Activated CD4-positive, alpha-beta T cell treated with anti-CD3 and anti-CD28 coated beads, Interleukin-2, amount 50 U/mL, for 48 hours (primary cell): ENCODE measurements around the gene COL7A1.

Source experiments
- DNase-seq, 2 experiments: peaks; one replicate each; pipeline ENCODE4 v3.0.0-alpha.2; 2020

COL7A1 gene

GRCh38 chr3:48595075-48595525 lies at the start of gene COL7A1:
Gene COL7A1 (minus strand): TSS chr3:48595329. CDS start chr3:48595159, 170 bp downstream.
- no peak for DNase-seq

- no peak for DNase-seq
These were observed 47.5 kb upstream of the COL7A1 start for GRCh38 chr3:48642605-48643004.

- DNase-seq = no peak
These were observed 46.3 kb upstream of the COL7A1 start for GRCh38 chr3:48641396-48641795.

GRCh38 chr3:48639944-48640606 lies 44.9 kb upstream of the COL7A1 start:
- DNase-seq = no peak

- no peak for DNase-seq
These were observed 42.2 kb upstream of the COL7A1 start for GRCh38 chr3:48637305-48637704.

- DNase-seq = no peak
These were observed 41.1 kb upstream of the COL7A1 start for GRCh38 chr3:48636149-48636655.

GRCh38 chr3:48635222-48636021 lies 40.3 kb upstream of the COL7A1 start, which contains the start of gene SLC26A6:
Gene SLC26A6 (minus strand): TSS chr3:48635461. CDS start chr3:48635393, 68 bp downstream.
- peak; percentile 97 for DNase-seq

- DNase-seq = peak; percentile 68 to 73
These were observed 39.6 kb upstream of the COL7A1 start for GRCh38 chr3:48634661-48635221.

GRCh38 chr3:48633743-48634142 lies 38.6 kb upstream of the COL7A1 start:
- DNase-seq = no peak

- DNase-seq = no peak
These were observed 38.1 kb upstream of the COL7A1 start for GRCh38 chr3:48633256-48633655.

GRCh38 chr3:48631516-48632448 lies 36.7 kb upstream of the COL7A1 start:
- no peak for DNase-seq

GRCh38 chr3:48630833-48631232 lies 35.7 kb upstream of the COL7A1 start:
- DNase-seq = no peak

- no peak for DNase-seq
These were observed 35.3 kb upstream of the COL7A1 start for GRCh38 chr3:48630407-48630806.

GRCh38 chr3:48629894-48630293 lies 34.8 kb upstream of the COL7A1 start:
- DNase-seq = no peak

GRCh38 chr3:48628277-48629017 lies 33.3 kb upstream of the COL7A1 start:
- no peak for DNase-seq

- DNase-seq = no peak
These were observed 30.5 kb upstream of the COL7A1 start for GRCh38 chr3:48625600-48625999.

- DNase-seq = no peak
These were observed 29.6 kb upstream of the COL7A1 start for GRCh38 chr3:48624767-48625166.

- DNase-seq = no peak
These were observed 28.9 kb upstream of the COL7A1 start for GRCh38 chr3:48623851-48624547.

- no peak for DNase-seq
These were observed 26.3 kb upstream of the COL7A1 start, which contains the start of gene TMEM89 for GRCh38 chr3:48621461-48621869. Gene TMEM89 (minus strand): TSS chr3:48621769. CDS start chr3:48621756, 13 bp downstream.
